ENCODE measurements around the gene PRPF38A.
"Not testable (repeated sequence)": the region's sequence is repeated elsewhere in the genome, so short reads cannot be mapped to it uniquely, and the experiment has no call there.

Gene PRPF38A

GRCh38 chr1:52367272-52367671 is 37.1 kb upstream of the PRPF38A start:
- TF ChIP-seq CTCF (IDR thresholded peaks at IDR 0.05; ENCODE audit: low read depth, low read length, poor library complexity, severe bottlenecking) (no peak), EZH2phosphoT487 (IDR thresholded peaks at IDR 0.05; ENCODE audit: borderline replicate concordance, low read length) (no peak)
- Histone ChIP-seq H3K27ac (ENCODE audit: low read depth, low read length) (no peak overlapping the region), H3K9me3 (ENCODE audit: control insufficient read depth, insufficient read depth, low read length) (no peaks in the 10 kb centered on the region), H4K20me1 (ENCODE audit: control insufficient read depth, insufficient read depth, low read depth, low read length) (no peaks in the 10 kb centered on the region), H3K27me3 (ENCODE audit: control insufficient read depth, low read length) (no peaks in the 10 kb centered on the region), H3K4me1 (ENCODE audit: control insufficient read depth, low read length) (peaks cover 21% of the 10 kb centered on the region), H3K4me3 (ENCODE audit: low read length) (no peak overlapping the region), H3K9me2 (replicated peaks; ENCODE audit: control insufficient read depth, low read length) (no peaks in the 10 kb centered on the region), H3F3A (ENCODE audit: control insufficient read depth, insufficient read depth) (peaks cover 17% of the 10 kb centered on the region), H3K4me2 (ENCODE audit: low read length) (no peak overlapping the region), H3K36me3 (ENCODE audit: control insufficient read depth, low read length) (peaks cover 22% of the 10 kb centered on the region), H3K79me2 (ENCODE audit: control insufficient read depth, low read length) (peaks cover 21% of the 10 kb centered on the region)

GRCh38 chr1:52368383-52369172 is 35.8 kb upstream of the PRPF38A start:
- TF ChIP-seq EZH2phosphoT487 (IDR thresholded peaks at IDR 0.05; ENCODE audit: borderline replicate concordance, low read length) (no peak), CTCF (IDR thresholded peaks at IDR 0.05; ENCODE audit: low read depth, low read length, poor library complexity, severe bottlenecking) (no peak)
- H3K36me3 ChIP-seq (ENCODE audit: control insufficient read depth, low read length): peaks cover 28% of the 10 kb centered on the region
- H3K27ac ChIP-seq (ENCODE audit: low read depth, low read length): no peak overlapping the region
- no peaks in the 10 kb centered on the region for H3K27me3 ChIP-seq (ENCODE audit: control insufficient read depth, low read length)
- H3K4me1 ChIP-seq (ENCODE audit: control insufficient read depth, low read length): peaks cover 21% of the 10 kb centered on the region
- peaks cover 21% of the 10 kb centered on the region for H3K79me2 ChIP-seq (ENCODE audit: control insufficient read depth, low read length)
- H3F3A ChIP-seq (ENCODE audit: control insufficient read depth, insufficient read depth): peaks cover 17% of the 10 kb centered on the region
- no peaks in the 10 kb centered on the region for H3K9me2 ChIP-seq (replicated peaks; ENCODE audit: control insufficient read depth, low read length)
- peak overlapping the region; percentile 13; the same call in 1 of the 2 replicates for H3K4me3 ChIP-seq (ENCODE audit: low read length)
- H4K20me1 ChIP-seq (ENCODE audit: control insufficient read depth, insufficient read depth, low read depth, low read length): no peaks in the 10 kb centered on the region
- no peaks in the 10 kb centered on the region for H3K9me3 ChIP-seq (ENCODE audit: control insufficient read depth, insufficient read depth, low read length)
- peak overlapping the region; percentile 40 for H3K4me2 ChIP-seq (ENCODE audit: low read length)

DNA sequence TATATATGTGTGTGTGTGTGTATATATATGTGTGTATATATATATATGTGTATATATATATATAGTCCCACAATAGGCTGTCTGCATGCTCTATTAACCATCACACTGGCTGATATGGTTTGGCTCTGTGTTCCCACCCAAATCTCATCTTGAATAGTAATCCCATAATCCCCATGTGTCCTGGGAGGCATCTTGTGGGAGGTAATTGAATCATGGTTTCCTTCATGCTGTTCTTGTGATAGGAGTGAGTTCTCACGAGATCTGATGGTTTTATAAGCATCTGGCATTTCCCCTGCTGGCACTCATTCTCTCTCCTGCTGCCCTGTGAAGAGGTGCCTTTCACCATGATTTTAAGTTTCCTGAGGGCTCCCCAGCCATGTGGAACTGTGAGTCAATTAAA is 34.6 kb upstream of the PRPF38A start:
- H4K20me1 ChIP-seq (ENCODE audit: control insufficient read depth, insufficient read depth, low read depth, low read length); H3K4me3 ChIP-seq (ENCODE audit: low read length); H3K9me2 ChIP-seq (replicated peaks; ENCODE audit: control insufficient read depth, low read length); H3K27ac ChIP-seq (ENCODE audit: low read depth, low read length); H3K27me3 ChIP-seq (ENCODE audit: control insufficient read depth, low read length); H3K9me3 ChIP-seq (ENCODE audit: control insufficient read depth, insufficient read depth, low read length); H3K4me2 ChIP-seq (ENCODE audit: low read length): not testable (repeated sequence)
- peaks cover 14% of the 10 kb centered on the region for H3K4me1 ChIP-seq (ENCODE audit: control insufficient read depth, low read length)
- peaks cover 10% of the 10 kb centered on the region for H3K79me2 ChIP-seq (ENCODE audit: control insufficient read depth, low read length)
- peaks cover 34% of the 10 kb centered on the region for H3K36me3 ChIP-seq (ENCODE audit: control insufficient read depth, low read length)
- H3F3A ChIP-seq (ENCODE audit: control insufficient read depth, insufficient read depth): peaks cover 17% of the 10 kb centered on the region

DNA sequence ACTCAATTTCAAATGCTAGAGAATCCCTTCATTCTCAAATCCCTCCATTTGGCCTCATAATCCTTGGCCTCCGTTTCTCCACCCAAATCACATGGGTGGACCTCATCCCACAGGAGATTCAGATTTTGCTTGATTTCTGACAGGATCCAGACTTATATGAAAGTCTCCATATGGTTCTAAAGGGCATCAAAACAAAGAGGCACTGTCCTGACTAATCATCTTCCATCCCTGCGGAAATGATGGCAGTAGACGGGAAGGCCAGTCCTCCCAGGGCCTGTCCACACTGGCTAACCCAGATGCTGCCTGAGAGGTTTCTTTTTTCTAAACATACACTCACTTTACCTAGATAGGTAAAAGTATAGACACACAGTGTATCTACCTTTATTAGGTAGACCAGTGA is 19.0 kb upstream of the PRPF38A start:
- H3F3A ChIP-seq (ENCODE audit: control insufficient read depth, insufficient read depth): no peaks in the 10 kb centered on the region
- no peak overlapping the region for H3K4me2 ChIP-seq (ENCODE audit: low read length)
- H3K36me3 ChIP-seq (ENCODE audit: control insufficient read depth, low read length): peaks cover 98% of the 10 kb centered on the region

More for the DNA sequence above, 19.0 kb upstream of the PRPF38A start:
- Histone ChIP-seq H3K9me3 (ENCODE audit: control insufficient read depth, insufficient read depth, low read length) (no peaks in the 10 kb centered on the region), H3K27me3 (ENCODE audit: control insufficient read depth, low read length) (no peaks in the 10 kb centered on the region), H3K79me2 (ENCODE audit: control insufficient read depth, low read length) (peaks cover 4% of the 10 kb centered on the region), H3K27ac (ENCODE audit: low read depth, low read length) (no peak overlapping the region), H3K4me3 (ENCODE audit: low read length) (no peak overlapping the region), H3K4me1 (ENCODE audit: control insufficient read depth, low read length) (no peaks in the 10 kb centered on the region), H3K9me2 (replicated peaks; ENCODE audit: control insufficient read depth, low read length) (no peaks in the 10 kb centered on the region), H4K20me1 (ENCODE audit: control insufficient read depth, insufficient read depth, low read depth, low read length) (no peaks in the 10 kb centered on the region)
- TF ChIP-seq CTCF (IDR thresholded peaks at IDR 0.05; ENCODE audit: low read depth, low read length, poor library complexity, severe bottlenecking) (no peak), EZH2phosphoT487 (IDR thresholded peaks at IDR 0.05; ENCODE audit: borderline replicate concordance, low read length) (no peak)
